ENCODE results near the gene STAT4.

DNA sequence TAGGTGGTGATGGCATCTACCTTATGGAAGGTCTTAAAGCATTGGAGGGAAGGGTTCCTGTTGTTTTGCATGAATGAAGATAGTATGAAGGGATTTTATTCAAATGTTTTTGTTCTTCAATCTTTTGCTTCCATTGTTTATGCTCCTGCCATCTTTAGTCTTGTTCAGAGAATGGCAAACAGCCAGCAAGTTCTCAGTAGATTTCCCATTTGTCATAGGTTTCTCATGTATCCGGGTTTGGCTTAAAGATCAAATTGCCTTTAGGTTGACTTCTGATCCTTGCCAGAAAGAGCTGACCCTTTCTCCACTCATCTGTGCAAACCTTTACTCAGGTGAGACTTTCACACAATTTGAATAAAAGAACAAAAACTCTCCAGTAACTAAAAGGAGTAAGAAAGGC, 44.2 kb upstream of the STAT4 start:
- TF ChIP-seq ESRRG (CRISPR knock-in tag; IDR thresholded peaks at IDR 0.05), result no peak
- TF ChIP-seq TCF4 (CRISPR knock-in tag; IDR thresholded peaks at IDR 0.05; ENCODE audit: borderline replicate concordance), result no peak
- no peak for TF ChIP-seq CSDC2 (CRISPR knock-in tag; IDR thresholded peaks at IDR 0.05)
- TF ChIP-seq, protein P1, sequence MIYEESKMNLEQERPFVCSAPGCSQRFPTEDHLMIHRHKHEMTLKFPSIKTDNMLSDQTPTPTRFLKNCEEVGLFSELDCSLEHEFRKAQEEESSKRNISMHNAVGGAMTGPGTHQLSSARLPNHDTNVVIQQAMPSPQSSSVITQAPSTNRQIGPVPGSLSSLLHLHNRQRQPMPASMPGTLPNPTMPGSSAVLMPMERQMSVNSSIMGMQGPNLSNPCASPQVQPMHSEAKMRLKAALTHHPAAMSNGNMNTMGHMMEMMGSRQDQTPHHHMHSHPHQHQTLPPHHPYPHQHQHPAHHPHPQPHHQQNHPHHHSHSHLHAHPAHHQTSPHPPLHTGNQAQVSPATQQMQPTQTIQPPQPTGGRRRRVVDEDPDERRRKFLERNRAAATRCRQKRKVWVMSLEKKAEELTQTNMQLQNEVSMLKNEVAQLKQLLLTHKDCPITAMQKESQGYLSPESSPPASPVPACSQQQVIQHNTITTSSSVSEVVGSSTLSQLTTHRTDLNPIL (CRISPR knock-in tag; IDR thresholded peaks at IDR 0.05; ENCODE audit: low read depth), result no peak

Measured in SK-N-SH treated with all-trans-retinoic acid at 6 μM for 48 hours (cell line).